Measurements from ENCODE around the gene GNPDA2. TPM values are rescaled to one million over a fixed set of nuclear protein-coding genes. Genes with fewer than 3 reads are reported as not detected.

GNPDA2 gene
- total and polyA plus RNA-seq, 2 of the 8 experiments (the other 6 are each of a cell fraction or from before 2014, with no cell fraction given), result 3.0 to 4.8 TPM

DNA sequence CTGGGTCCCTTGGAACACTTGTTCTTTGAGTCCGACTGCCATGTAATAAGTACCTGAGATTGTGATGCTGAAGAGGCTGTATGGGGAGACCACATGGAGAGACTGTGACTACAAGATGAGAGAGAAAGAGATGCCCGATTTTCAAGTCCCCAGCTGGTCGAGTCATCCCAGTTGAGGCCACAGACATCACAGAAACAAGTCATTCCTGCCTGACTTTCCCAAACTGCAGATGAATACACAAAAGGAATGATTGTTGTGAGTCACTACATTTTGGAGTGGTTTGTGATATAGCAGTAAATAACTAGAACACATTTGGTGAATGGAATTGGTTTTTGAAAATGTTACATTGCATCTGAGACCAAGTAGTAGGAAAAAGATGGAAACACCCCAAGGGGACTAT, 66.0 kb downstream of the GNPDA2 start (continued):
- TF ChIP-seq CHD1 (IDR thresholded peaks at IDR 0.05; ENCODE audit: low read depth, low read length), result no peak
- TF ChIP-seq, protein P1, sequence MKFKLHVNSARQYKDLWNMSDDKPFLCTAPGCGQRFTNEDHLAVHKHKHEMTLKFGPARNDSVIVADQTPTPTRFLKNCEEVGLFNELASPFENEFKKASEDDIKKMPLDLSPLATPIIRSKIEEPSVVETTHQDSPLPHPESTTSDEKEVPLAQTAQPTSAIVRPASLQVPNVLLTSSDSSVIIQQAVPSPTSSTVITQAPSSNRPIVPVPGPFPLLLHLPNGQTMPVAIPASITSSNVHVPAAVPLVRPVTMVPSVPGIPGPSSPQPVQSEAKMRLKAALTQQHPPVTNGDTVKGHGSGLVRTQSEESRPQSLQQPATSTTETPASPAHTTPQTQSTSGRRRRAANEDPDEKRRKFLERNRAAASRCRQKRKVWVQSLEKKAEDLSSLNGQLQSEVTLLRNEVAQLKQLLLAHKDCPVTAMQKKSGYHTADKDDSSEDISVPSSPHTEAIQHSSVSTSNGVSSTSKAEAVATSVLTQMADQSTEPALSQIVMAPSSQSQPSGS (IDR thresholded peaks at IDR 0.05; ENCODE audit: low read length), result no peak
